MM.1S (cell line): Measurements from ENCODE around the gene GPR183.

ENCODE experiments used
- DNase-seq: peaks from one replicate; pipeline ENCODE4 v3.0.0-alpha.2; 2015
- H2AFZ ChIP-seq: fragments of 300-600 bp; sonication (generic); 2 replicates; pipeline ENCODE4 v1.6.0; 2016; ENCODE audit warnings: antibody characterized with exemption, low read length
- H3F3A ChIP-seq: fragments of 300-600 bp; sonication (generic); 2 replicates; pipeline ENCODE4 v1.6.1; 2016; ENCODE audit warnings: mild to moderate bottlenecking, antibody characterized with exemption, low read length, moderate library complexity, mixed read lengths; ENCODE audit not compliant: insufficient read depth
- H3K27ac ChIP-seq: fragments of 300-600 bp; sonication (generic); 2 replicates; pipeline ENCODE4 v1.5.1; 2016; ENCODE audit warnings: mild to moderate bottlenecking, low read length
- H3K27me3 ChIP-seq: fragments of 300-600 bp; sonication (generic); replicated peaks from 2 replicates; pipeline ENCODE4 v1.6.0; 2016; ENCODE audit warnings: low read length; ENCODE audit not compliant: insufficient read depth
- H3K36me3 ChIP-seq: fragments of 300-600 bp; sonication (generic); replicated peaks from 2 replicates; pipeline ENCODE4 v1.6.1; 2016; ENCODE audit warnings: mild to moderate bottlenecking, low read length, mixed read lengths; ENCODE audit not compliant: insufficient read depth
- H3K4me1 ChIP-seq: fragments of 300-600 bp; sonication (generic); 2 replicates; pipeline ENCODE4 v1.6.1; 2016; ENCODE audit warnings: low read length, mixed read lengths
- H3K4me2 ChIP-seq: fragments of 300-600 bp; sonication (generic); 2 replicates; pipeline ENCODE4 v1.6.0; 2016; ENCODE audit warnings: low read depth, low read length
- H3K4me3 ChIP-seq: fragments of 300-600 bp; sonication (generic); 2 replicates; pipeline ENCODE4 v1.5.1; 2016; ENCODE audit warnings: low read length, mixed read lengths
- H3K79me2 ChIP-seq: fragments of 300-600 bp; sonication (generic); 2 replicates; pipeline ENCODE4 v1.6.1; 2016; ENCODE audit warnings: mixed run types, low read length, mixed read lengths
- H3K9ac ChIP-seq: fragments of 300-600 bp; sonication (generic); 2 replicates; pipeline ENCODE4 v1.6.1; 2016; ENCODE audit warnings: low read length, mixed read lengths
- H3K9me2 ChIP-seq: fragments of 300-600 bp; sonication (generic); replicated peaks from 2 replicates; pipeline ENCODE4 v1.6.1; 2016; ENCODE audit warnings: mild to moderate bottlenecking, low read length, mixed read lengths; ENCODE audit not compliant: insufficient read depth
- H3K9me3 ChIP-seq: fragments of 300-600 bp; sonication (generic); replicated peaks from 2 replicates; pipeline ENCODE4 v1.6.1; 2016; ENCODE audit warnings: mild to moderate bottlenecking, low read length, mixed read lengths; ENCODE audit not compliant: insufficient read depth
- H4K20me1 ChIP-seq: fragments of 300-600 bp; sonication (generic); 2 replicates; pipeline ENCODE4 v1.6.1; 2016; ENCODE audit warnings: mild to moderate bottlenecking, low read length, moderate library complexity, mixed read lengths; ENCODE audit not compliant: insufficient read depth
- CTCF ChIP-seq: fragments of 300-600 bp; sonication (generic); IDR thresholded peaks from 2 replicates; pipeline ENCODE4 v1.5.1; 2016; ENCODE audit warnings: antibody characterized with exemption, low read length, mixed read lengths
- EZH2 ChIP-seq: fragments of 300-600 bp; sonication (generic); optimal IDR thresholded peaks from 2 replicates; pipeline ENCODE3; 2017; ENCODE audit warnings: low read depth, mild to moderate bottlenecking, antibody characterized with exemption, low read length, mixed read lengths
- EZH2phosphoT487 ChIP-seq: fragments of 300-600 bp; sonication (generic); IDR thresholded peaks from 2 replicates; pipeline ENCODE4 v1.6.1; 2018; ENCODE audit warnings: antibody characterized with exemption, low read length

The GPR183 gene

GRCh38 chr13:99339736-99340397 lies 32.7 kb upstream of the GPR183 start:
- Histone ChIP-seq H3K9ac (no peak overlapping the region), H3F3A (no peaks in the 10 kb centered on the region), H3K79me2 (no peaks in the 10 kb centered on the region), H3K27me3 (no peaks in the 10 kb centered on the region), H3K4me1 (peaks cover 8% of the 10 kb centered on the region), H3K36me3 (no peaks in the 10 kb centered on the region), H3K4me2 (no peak overlapping the region), H3K9me2 (no peaks in the 10 kb centered on the region), H3K27ac (no peak overlapping the region), H2AFZ (no peak overlapping the region), H3K4me3 (no peak overlapping the region), H3K9me3 (no peaks in the 10 kb centered on the region), H4K20me1 (no peaks in the 10 kb centered on the region)
- TF ChIP-seq CTCF (no peak), EZH2phosphoT487 (no peak), EZH2 (no peak)
- no peak for DNase-seq

- H3K9ac ChIP-seq, result no peak overlapping the region
- H3K4me1 ChIP-seq, result peaks cover 8% of the 10 kb centered on the region
- H3K36me3 ChIP-seq, result no peaks in the 10 kb centered on the region
- DNase-seq, result no peak
- H3K9me2 ChIP-seq, result no peaks in the 10 kb centered on the region
- no peak overlapping the region for H3K4me3 ChIP-seq
- no peaks in the 10 kb centered on the region for H3K79me2 ChIP-seq
- no peaks in the 10 kb centered on the region for H3K9me3 ChIP-seq
- H2AFZ ChIP-seq, result no peak overlapping the region
- H3K4me2 ChIP-seq, result no peak overlapping the region
- H3K27ac ChIP-seq, result no peak overlapping the region
- no peaks in the 10 kb centered on the region for H3K27me3 ChIP-seq
- H3F3A ChIP-seq, result no peaks in the 10 kb centered on the region
- TF ChIP-seq EZH2 (no peak), CTCF (no peak), EZH2phosphoT487 (no peak)
- no peaks in the 10 kb centered on the region for H4K20me1 ChIP-seq
Observed at GRCh38 chr13:99339230-99339721, 32.1 kb upstream of the GPR183 start.

GRCh38 chr13:99335603-99336002 lies 28.4 kb upstream of the GPR183 start:
- H3K36me3 ChIP-seq, result no peaks in the 10 kb centered on the region
- H3K27ac ChIP-seq, result no peak overlapping the region
- H3K4me3 ChIP-seq, result no peak overlapping the region
- peaks cover 7% of the 10 kb centered on the region; the same call in 1 of the 2 replicates for H3F3A ChIP-seq
- no peaks in the 10 kb centered on the region for H3K27me3 ChIP-seq
- H3K9ac ChIP-seq, result no peak overlapping the region
- H4K20me1 ChIP-seq, result no peaks in the 10 kb centered on the region
- no peak for TF ChIP-seq CTCF
- TF ChIP-seq EZH2phosphoT487, result no peak
- TF ChIP-seq EZH2, result no peak
- H3K9me2 ChIP-seq, result no peaks in the 10 kb centered on the region
- H3K4me1 ChIP-seq, result peaks cover 24% of the 10 kb centered on the region
- DNase-seq, result no peak
- no peaks in the 10 kb centered on the region for H3K79me2 ChIP-seq
- no peak overlapping the region for H3K4me2 ChIP-seq
- no peaks in the 10 kb centered on the region for H3K9me3 ChIP-seq
- no peak overlapping the region for H2AFZ ChIP-seq
